Measurements from ENCODE around the gene FOXP1. TPM values are rescaled to one million over a fixed set of nuclear protein-coding genes. Genes with fewer than 3 reads are reported as not detected.

Gene FOXP1
- total RNA-seq, 4 donors from 2014 or later: 181 to 225 (median 205) TPM

- no peak overlapping the region for H3K27ac ChIP-seq (replicated peaks in 1 of 4)
- TF ChIP-seq CTCF (IDR thresholded peaks at IDR 0.05) (no peak), EP300 (IDR thresholded peaks at IDR 0.05) (no peak), POLR2AphosphoS5 (IDR thresholded peaks at IDR 0.05) (no peak), POLR2A (IDR thresholded peaks at IDR 0.05; ENCODE audit: low read depth) (no peak)
- no peaks in the 10 kb centered on the region for H3K36me3 ChIP-seq
- no peaks in the 10 kb centered on the region for H3K4me1 ChIP-seq
- H3K27me3 ChIP-seq: no peaks in the 10 kb centered on the region
- WGBS: 85% methylated on average over 2 of the region's 2 CpGs
- H3K4me3 ChIP-seq: no peak overlapping the region
- DNase-seq (ENCODE audit: extremely low spot score): peak; percentile 42
- intact Hi-C loops (cut with DNase I): no loop called here
- peaks cover 0 to 6% (median 0%) of the 10 kb centered on the region in 4 donors for H3K9me3 ChIP-seq
Observed at GRCh38 chr3:71602256-71602655, 18.7 kb upstream of the FOXP1 start.

- TF ChIP-seq CTCF (IDR thresholded peaks at IDR 0.05) (no peak), EP300 (IDR thresholded peaks at IDR 0.05) (no peak), POLR2AphosphoS5 (IDR thresholded peaks at IDR 0.05) (no peak), POLR2A (IDR thresholded peaks at IDR 0.05; ENCODE audit: low read depth) (no peak)
- WGBS: 83% methylated on average over 5 of the region's 5 CpGs
Observed at GRCh38 chr3:71601811-71602210, 18.3 kb upstream of the FOXP1 start.

GRCh38 chr3:71600646-71601288 lies 17.2 kb upstream of the FOXP1 start:
- intact Hi-C loops (cut with DNase I): no loop called here

More at GRCh38 chr3:71601811-71602210, 18.3 kb upstream of the FOXP1 start:
- DNase-seq (ENCODE audit: extremely low spot score): peak; percentile 24
- no peaks in the 10 kb centered on the region for H3K4me1 ChIP-seq
- no peaks in the 10 kb centered on the region for H3K36me3 ChIP-seq
- intact Hi-C loops (cut with DNase I): no loop called here
- H3K4me3 ChIP-seq: no peak overlapping the region
- peaks cover 0 to 6% (median 0%) of the 10 kb centered on the region in 4 donors for H3K9me3 ChIP-seq
- H3K27me3 ChIP-seq: no peaks in the 10 kb centered on the region
- no peak overlapping the region for H3K27ac ChIP-seq (replicated peaks in 1 of 4)

GRCh38 chr3:71599416-71599815 lies 15.9 kb upstream of the FOXP1 start:
- H3K36me3 ChIP-seq: no peaks in the 10 kb centered on the region
- WGBS: 77% methylated on average over 1 of the region's 1 CpG
- intact Hi-C loops (cut with DNase I): no loop called here
- no peak overlapping the region for H3K27ac ChIP-seq (replicated peaks in 1 of 4)
- H3K9me3 ChIP-seq: no peaks in the 10 kb centered on the region
- H3K4me3 ChIP-seq: no peak overlapping the region
- no peak for TF ChIP-seq CTCF (IDR thresholded peaks at IDR 0.05)
- no peak for TF ChIP-seq POLR2A (IDR thresholded peaks at IDR 0.05; ENCODE audit: low read depth)
- no peak for TF ChIP-seq POLR2AphosphoS5 (IDR thresholded peaks at IDR 0.05)
- TF ChIP-seq EP300 (IDR thresholded peaks at IDR 0.05): no peak
- no peaks in the 10 kb centered on the region for H3K4me1 ChIP-seq
- no peaks in the 10 kb centered on the region for H3K27me3 ChIP-seq
- no peak for DNase-seq (ENCODE audit: extremely low spot score)

More at GRCh38 chr3:71600646-71601288, 17.2 kb upstream of the FOXP1 start:
- H3K27me3 ChIP-seq: no peaks in the 10 kb centered on the region
- 72% methylated on average over 3 of the region's 3 CpGs for WGBS
- no peak for TF ChIP-seq EP300 (IDR thresholded peaks at IDR 0.05)
- no peak for TF ChIP-seq CTCF (IDR thresholded peaks at IDR 0.05)
- TF ChIP-seq POLR2A (IDR thresholded peaks at IDR 0.05; ENCODE audit: low read depth): no peak
- no peak for TF ChIP-seq POLR2AphosphoS5 (IDR thresholded peaks at IDR 0.05)
- H3K27ac ChIP-seq (replicated peaks in 1 of 4): no peak overlapping the region
- DNase-seq (ENCODE audit: extremely low spot score): peak; percentile 78
- H3K4me3 ChIP-seq: no peak overlapping the region
- H3K9me3 ChIP-seq: no peaks in the 10 kb centered on the region
- no peaks in the 10 kb centered on the region for H3K36me3 ChIP-seq
- no peaks in the 10 kb centered on the region for H3K4me1 ChIP-seq

- WGBS: 86% methylated on average over 3 of the region's 3 CpGs
- TF ChIP-seq POLR2A (IDR thresholded peaks at IDR 0.05; ENCODE audit: low read depth) (no peak), CTCF (IDR thresholded peaks at IDR 0.05) (no peak), EP300 (IDR thresholded peaks at IDR 0.05) (no peak), POLR2AphosphoS5 (IDR thresholded peaks at IDR 0.05) (no peak)
- no peaks in the 10 kb centered on the region for H3K27me3 ChIP-seq
- H3K9me3 ChIP-seq: no peaks in the 10 kb centered on the region
- DNase-seq (ENCODE audit: extremely low spot score): no peak
- intact Hi-C loops (cut with DNase I): no loop called here
- H3K4me3 ChIP-seq: no peak overlapping the region
- no peak overlapping the region for H3K27ac ChIP-seq (replicated peaks in 1 of 4)
- no peaks in the 10 kb centered on the region for H3K36me3 ChIP-seq
- H3K4me1 ChIP-seq: no peaks in the 10 kb centered on the region
Observed at GRCh38 chr3:71598292-71598691, 14.8 kb upstream of the FOXP1 start.

All from esophagus muscularis mucosa (tissue), 4 donors.